GM23248 (cell line): ENCODE results near the gene GLRX2. TPM values are rescaled to one million over a fixed set of nuclear protein-coding genes. Genes with fewer than 3 reads are reported as not detected.

Source experiments
- DNase-seq: peaks from one replicate; pipeline ENCODE4 v3.0.0-alpha.2; 2015
- H2AFZ ChIP-seq: fragments of 200-600 bp; sonication (generic); 2 replicates; pipeline ENCODE4 v1.6.1; 2016; ENCODE audit warnings: antibody characterized with exemption
- H3F3A ChIP-seq: fragments of 200-600 bp; sonication (generic); 2 replicates; pipeline ENCODE4 v1.6.1; 2016; ENCODE audit warnings: mild to moderate bottlenecking, antibody characterized with exemption, mixed run types; ENCODE audit not compliant: insufficient read depth
- H3K27ac ChIP-seq: fragments of 200-600 bp; sonication (generic); 2 replicates; pipeline ENCODE4 v1.5.1; 2016; ENCODE audit warnings: mild to moderate bottlenecking
- H3K27me3 ChIP-seq: fragments of 200-600 bp; sonication (generic); replicated peaks from 2 replicates; pipeline ENCODE4 v1.6.1; 2016; ENCODE audit warnings: mild to moderate bottlenecking; ENCODE audit not compliant: insufficient read depth
- H3K36me3 ChIP-seq: fragments of 200-600 bp; sonication (generic); 2 replicates; pipeline ENCODE4 v1.6.1; 2016; ENCODE audit warnings: low read depth, mild to moderate bottlenecking
- H3K4me1 ChIP-seq: fragments of 200-600 bp; sonication (generic); 2 replicates; pipeline ENCODE4 v1.6.1; 2016; ENCODE audit warnings: mild to moderate bottlenecking; ENCODE audit not compliant: insufficient read depth
- H3K4me2 ChIP-seq: fragments of 200-600 bp; sonication (generic); one replicate; pipeline ENCODE4 v1.6.1; 2016; ENCODE audit warnings: mild to moderate bottlenecking; ENCODE audit not compliant: unreplicated experiment
- H3K4me3 ChIP-seq: fragments of 200-600 bp; sonication (generic); 2 replicates; pipeline ENCODE4 v1.5.1; 2016; ENCODE audit warnings: mild to moderate bottlenecking
- H3K79me2 ChIP-seq: fragments of 200-600 bp; sonication (generic); 2 replicates; pipeline ENCODE4 v1.6.1; 2016; ENCODE audit warnings: mild to moderate bottlenecking; ENCODE audit not compliant: insufficient read depth
- H3K9ac ChIP-seq: fragments of 200-600 bp; sonication (generic); 2 replicates; pipeline ENCODE4 v1.6.1; 2016; ENCODE audit warnings: mild to moderate bottlenecking
- H3K9me2 ChIP-seq: fragments of 200-600 bp; sonication (generic); 2 replicates; pipeline ENCODE4 v1.6.1; 2016; ENCODE audit warnings: mixed run types, mild to moderate bottlenecking, moderate library complexity; ENCODE audit not compliant: insufficient read depth
- H3K9me3 ChIP-seq: fragments of 200-600 bp; sonication (generic); one replicate; pipeline ENCODE4 v1.6.1; 2017; ENCODE audit warnings: low read depth
- H4K20me1 ChIP-seq: fragments of 200-600 bp; sonication (generic); 2 replicates; pipeline ENCODE4 v1.6.0; 2016; ENCODE audit not compliant: insufficient read depth
- EZH2 ChIP-seq: fragments of 200-600 bp; sonication (generic); IDR thresholded peaks from 2 replicates; pipeline ENCODE4 v1.6.1; 2018; ENCODE audit warnings: antibody characterized with exemption, mild to moderate bottlenecking; ENCODE audit not compliant: insufficient read depth, poor library complexity, severe bottlenecking
- EZH2phosphoT487 ChIP-seq: fragments of 200-600 bp; sonication (generic); IDR thresholded peaks from 2 replicates; pipeline ENCODE4 v1.6.1; 2018; ENCODE audit warnings: antibody characterized with exemption, moderate library complexity, mild to moderate bottlenecking, low read depth; ENCODE audit not compliant: insufficient read depth
- WGBS, 2 experiments: methylation state at CpG; one replicate each; pipeline ENCODE4 v1.1.6; 2015 to 2017; ENCODE audit warnings: low lambda C conversion rate in 2 of 2, low coverage in 1 of 2; ENCODE audit errors: missing lambda C conversion rate in 2 of 2; 5-methylcytosine and 5-hydroxymethylcytosine counted together
- in situ Hi-C: fragments of 300-500 bp; cut with MboI; formaldehyde crosslinking; loops from 2 replicates; pipeline ENCODE4 v1.15.0; 2020
- polyA plus RNA-seq: library from polyadenylated mRNA; unstranded; fragments of >200 nt; fragmentation: Nextera tagmentation; extraction: Ambion mirVana; gene quantifications from 2 replicates; pipeline ENCODE4 v1.2.1, GENCODE V29; 2016
- total RNA-seq: library from RNA; depleted of rRNA; stranded (reverse); fragments of >200 nt; shearing (Covaris generic); gene quantifications from 2 replicates; pipeline ENCODE4 v1.2.3, GENCODE V29; 2014

Gene GLRX2
- total and polyA plus RNA-seq, 2 experiments from 2014 or later = 10.7 to 57.5 TPM

- H3K36me3 ChIP-seq = peaks cover 15% of the 10 kb centered on the region; the same call in 1 of the 2 replicates
- 2 to 3% methylated on average over 24 of the region's 24 CpGs for WGBS, 2 experiments
- peaks cover 11% of the 10 kb centered on the region for H3K4me1 ChIP-seq
- H3K4me3 ChIP-seq = peak overlapping the region; percentile 91
- peak overlapping the region; percentile 91 for H3K9ac ChIP-seq
- in situ Hi-C loops = no loop called here
- H3K9me3 ChIP-seq = no peaks in the 10 kb centered on the region
- TF ChIP-seq EZH2 (no peak), EZH2phosphoT487 (no peak)
- H3K79me2 ChIP-seq = peaks cover 49% of the 10 kb centered on the region
- H3K27me3 ChIP-seq = no peaks in the 10 kb centered on the region
- peak; percentile 78 for DNase-seq
- H3K4me2 ChIP-seq = peak overlapping the region; percentile 88
- no peaks in the 10 kb centered on the region for H3K9me2 ChIP-seq
- peak overlapping the region; percentile 93 for H3K27ac ChIP-seq
- H3F3A ChIP-seq = peaks cover 39% of the 10 kb centered on the region
- H2AFZ ChIP-seq = peak overlapping the region; percentile 88
- H4K20me1 ChIP-seq = no peaks in the 10 kb centered on the region
Observed at GRCh38 chr1:193104502-193104906, 710 bp downstream of the GLRX2 start.

- peak overlapping the region; percentile 88 for H2AFZ ChIP-seq
- no peak for TF ChIP-seq EZH2
- no peak for TF ChIP-seq EZH2phosphoT487
- peaks cover 39% of the 10 kb centered on the region for H3F3A ChIP-seq
- H3K4me1 ChIP-seq = peaks cover 11% of the 10 kb centered on the region
- in situ Hi-C loops = no loop called here
- H3K9me3 ChIP-seq = no peaks in the 10 kb centered on the region
- H3K4me2 ChIP-seq = peak overlapping the region; percentile 88
- peak overlapping the region; percentile 91 for H3K4me3 ChIP-seq
- H3K27me3 ChIP-seq = no peaks in the 10 kb centered on the region
- peak overlapping the region; percentile 93 for H3K27ac ChIP-seq
- H3K79me2 ChIP-seq = peaks cover 55% of the 10 kb centered on the region
- no peaks in the 10 kb centered on the region for H4K20me1 ChIP-seq
- 22 to 29% methylated on average over 9 of the region's 9 CpGs for WGBS, 2 experiments
- H3K9ac ChIP-seq = peak overlapping the region; percentile 91
- peaks cover 21% of the 10 kb centered on the region; the same call in 1 of the 2 replicates for H3K36me3 ChIP-seq
- DNase-seq = peak; percentile 40
- no peaks in the 10 kb centered on the region for H3K9me2 ChIP-seq
Observed at GRCh38 chr1:193103759-193104501, 1.3 kb downstream of the GLRX2 start.

- peaks cover 11% of the 10 kb centered on the region for H3K4me1 ChIP-seq
- H3K36me3 ChIP-seq = peaks cover 26% of the 10 kb centered on the region
- H3K4me3 ChIP-seq = no peak overlapping the region
- peak overlapping the region; percentile 88 for H3K4me2 ChIP-seq
- peaks cover 59% of the 10 kb centered on the region for H3K79me2 ChIP-seq
- no peaks in the 10 kb centered on the region for H3K9me2 ChIP-seq
- TF ChIP-seq EZH2phosphoT487 (no peak), EZH2 (no peak)
- no peaks in the 10 kb centered on the region for H4K20me1 ChIP-seq
- no peak for DNase-seq
- H3K9me3 ChIP-seq = no peaks in the 10 kb centered on the region
- no peak overlapping the region for H2AFZ ChIP-seq
- in situ Hi-C loops = no loop called here
- peaks cover 39% of the 10 kb centered on the region for H3F3A ChIP-seq
- H3K27me3 ChIP-seq = no peaks in the 10 kb centered on the region
- 95 to 98% methylated on average over 5 of the region's 5 CpGs for WGBS, 2 experiments
- H3K27ac ChIP-seq = 0 out of 2 replicates have a peak overlapping the region, but pooled peaks have one; percentile 93
- H3K9ac ChIP-seq = peak overlapping the region; percentile 91; the same call in 1 of the 2 replicates
Observed at GRCh38 chr1:193102662-193103061, 2.6 kb downstream of the GLRX2 start.

- DNase-seq = no peak
- in situ Hi-C loops = no loop called here
Observed at GRCh38 chr1:193094112-193094511, 11.1 kb downstream of the GLRX2 start.

More at GRCh38 chr1:193094112-193094511, 11.1 kb downstream of the GLRX2 start:
- Histone ChIP-seq H4K20me1 (no peaks in the 10 kb centered on the region), H3K4me1 (no peaks in the 10 kb centered on the region), H2AFZ (no peak overlapping the region), H3K9me3 (no peaks in the 10 kb centered on the region), H3F3A (peaks cover 24% of the 10 kb centered on the region; the same call in 1 of the 2 replicates), H3K27me3 (no peaks in the 10 kb centered on the region), H3K9ac (no peak overlapping the region), H3K4me3 (no peak overlapping the region), H3K36me3 (peaks cover 65% of the 10 kb centered on the region), H3K9me2 (no peaks in the 10 kb centered on the region), H3K79me2 (peaks cover 19% of the 10 kb centered on the region), H3K4me2 (no peak overlapping the region), H3K27ac (no peak overlapping the region)
- WGBS, 2 experiments = 94 to 97% methylated on average over 11 of the region's 11 CpGs
- no peak for TF ChIP-seq EZH2phosphoT487
- TF ChIP-seq EZH2 = no peak
